ENCODE results near the gene TMTC3. TPM values are rescaled to one million over a fixed set of nuclear protein-coding genes. Genes with fewer than 3 reads are reported as not detected.

Gene TMTC3
- total and polyA plus RNA-seq, 9 donors, result 3.9 to 21.9 (median 19.9) TPM

Other genes starting within 250 kb of the TMTC3 start
- under 1 TPM in 4 of 7 donors, not detected in 3; 0.13 to 0.28 (median 0.24) TPM for gene C12orf50, start 112.9 kb upstream of the TMTC3 start, total RNA-seq
- gene C12orf50, start 112.9 kb upstream of the TMTC3 start, polyA plus RNA-seq, result under 1 TPM in 1 of 2 donors, not detected in 1; 0.07 TPM
- gene CEP290, start 219 bp upstream of the TMTC3 start, total RNA-seq, result 10 to 100 TPM; 17.2 to 42.7 (median 22.3) TPM
- 1 to 10 TPM; 6.8 to 8.6 TPM for gene CEP290, start 219 bp upstream of the TMTC3 start, polyA plus RNA-seq